Gastroesophageal sphincter (tissue), 3 donors: ENCODE results near the gene ZBTB16.

ENCODE experiments used
- EP300 ChIP-seq: sonication (generic); formaldehyde crosslinking; IDR thresholded peaks from one replicate; pipeline ENCODE4 v1.6.1; 2017; ENCODE audit warnings: antibody characterized with exemption, mild to moderate bottlenecking
- POLR2A ChIP-seq, 2 donors: fragments of 450-650 bp; IDR thresholded peaks; one replicate each; pipeline ENCODE4 v1.6.1; 2017; ENCODE audit warnings: antibody characterized with exemption in 2 of 2, mild to moderate bottlenecking in 2 of 2, moderate library complexity in 1 of 2
- POLR2AphosphoS5 ChIP-seq: sonication (generic); formaldehyde crosslinking; IDR thresholded peaks from one replicate; pipeline ENCODE4 v1.6.1; 2017; ENCODE audit warnings: antibody characterized with exemption
- TF ChIP-seq, protein P1 (sequence below), 4 experiments: fragments of 200-600 bp in 2 of 4; fragments of 450-650 bp in 2 of 4; sonication (generic) in 1 of 4; IDR thresholded peaks; one replicate each; pipeline ENCODE4 v1.5.1; 2017 to 2019; ENCODE audit warnings: antibody characterized with exemption in 4 of 4, mild to moderate bottlenecking in 2 of 4, moderate library complexity in 2 of 4

DNA sequence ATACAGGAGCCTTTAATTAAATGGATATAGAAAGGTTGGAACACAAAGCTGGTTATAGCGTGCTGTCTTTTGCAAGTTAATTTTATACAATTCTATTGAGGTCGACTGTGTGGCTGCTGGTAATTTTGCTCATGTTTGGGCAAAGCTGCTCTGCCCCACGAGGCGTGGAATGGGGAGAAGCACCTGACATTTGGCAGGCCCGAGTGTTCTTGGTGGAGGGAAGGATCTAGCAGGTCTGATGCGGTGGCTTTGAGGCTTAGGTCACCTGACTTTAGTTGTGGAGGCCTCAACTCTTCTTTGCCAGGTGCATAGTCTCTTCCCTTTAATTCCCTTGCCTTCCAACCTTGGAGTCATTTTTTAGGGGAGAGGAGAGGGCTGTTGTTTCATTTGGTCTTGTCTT, 97.3 kb downstream of the ZBTB16 start:
- TF ChIP-seq, protein P1, sequence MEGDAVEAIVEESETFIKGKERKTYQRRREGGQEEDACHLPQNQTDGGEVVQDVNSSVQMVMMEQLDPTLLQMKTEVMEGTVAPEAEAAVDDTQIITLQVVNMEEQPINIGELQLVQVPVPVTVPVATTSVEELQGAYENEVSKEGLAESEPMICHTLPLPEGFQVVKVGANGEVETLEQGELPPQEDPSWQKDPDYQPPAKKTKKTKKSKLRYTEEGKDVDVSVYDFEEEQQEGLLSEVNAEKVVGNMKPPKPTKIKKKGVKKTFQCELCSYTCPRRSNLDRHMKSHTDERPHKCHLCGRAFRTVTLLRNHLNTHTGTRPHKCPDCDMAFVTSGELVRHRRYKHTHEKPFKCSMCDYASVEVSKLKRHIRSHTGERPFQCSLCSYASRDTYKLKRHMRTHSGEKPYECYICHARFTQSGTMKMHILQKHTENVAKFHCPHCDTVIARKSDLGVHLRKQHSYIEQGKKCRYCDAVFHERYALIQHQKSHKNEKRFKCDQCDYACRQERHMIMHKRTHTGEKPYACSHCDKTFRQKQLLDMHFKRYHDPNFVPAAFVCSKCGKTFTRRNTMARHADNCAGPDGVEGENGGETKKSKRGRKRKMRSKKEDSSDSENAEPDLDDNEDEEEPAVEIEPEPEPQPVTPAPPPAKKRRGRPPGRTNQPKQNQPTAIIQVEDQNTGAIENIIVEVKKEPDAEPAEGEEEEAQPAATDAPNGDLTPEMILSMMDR (IDR thresholded peaks at IDR 0.05): no peak
- TF ChIP-seq POLR2A (IDR thresholded peaks at IDR 0.05): no peak
- no peak for TF ChIP-seq POLR2AphosphoS5
- TF ChIP-seq EP300: no peak
